ENCODE measurements around the gene RPL12.

DNA sequence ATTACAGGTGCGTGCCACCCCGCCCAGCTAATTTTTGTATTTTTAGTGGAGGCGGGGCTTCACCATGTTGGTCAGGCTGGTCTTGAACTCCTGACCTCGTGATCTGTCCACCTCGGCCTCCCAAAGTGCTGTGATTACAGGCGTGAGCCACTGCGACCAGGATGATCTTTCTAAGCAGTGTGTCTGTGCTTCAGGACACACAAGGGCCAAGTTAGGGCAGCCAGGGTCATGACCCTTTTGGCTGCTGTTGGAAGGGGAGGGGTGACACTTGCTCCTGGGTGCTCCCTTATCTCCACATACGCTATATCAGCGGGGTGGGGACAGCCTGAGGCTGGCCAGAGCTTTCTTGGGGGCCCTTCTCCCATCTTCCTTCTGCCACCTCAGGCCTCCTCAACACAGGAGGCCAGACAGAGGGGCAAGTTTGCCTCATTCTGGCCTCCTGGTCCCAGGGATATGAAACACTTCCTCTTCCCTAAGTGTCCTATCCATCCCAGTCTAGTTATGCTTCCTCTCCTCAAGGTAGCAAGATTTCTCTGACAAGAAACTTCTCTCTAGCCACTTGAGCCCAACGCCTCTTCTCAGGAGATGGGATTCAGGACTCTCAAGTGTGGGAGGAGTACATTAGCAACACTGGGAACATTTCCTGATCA, 28.9 kb downstream of the RPL12 start:
- TF ChIP-seq, protein P1, sequence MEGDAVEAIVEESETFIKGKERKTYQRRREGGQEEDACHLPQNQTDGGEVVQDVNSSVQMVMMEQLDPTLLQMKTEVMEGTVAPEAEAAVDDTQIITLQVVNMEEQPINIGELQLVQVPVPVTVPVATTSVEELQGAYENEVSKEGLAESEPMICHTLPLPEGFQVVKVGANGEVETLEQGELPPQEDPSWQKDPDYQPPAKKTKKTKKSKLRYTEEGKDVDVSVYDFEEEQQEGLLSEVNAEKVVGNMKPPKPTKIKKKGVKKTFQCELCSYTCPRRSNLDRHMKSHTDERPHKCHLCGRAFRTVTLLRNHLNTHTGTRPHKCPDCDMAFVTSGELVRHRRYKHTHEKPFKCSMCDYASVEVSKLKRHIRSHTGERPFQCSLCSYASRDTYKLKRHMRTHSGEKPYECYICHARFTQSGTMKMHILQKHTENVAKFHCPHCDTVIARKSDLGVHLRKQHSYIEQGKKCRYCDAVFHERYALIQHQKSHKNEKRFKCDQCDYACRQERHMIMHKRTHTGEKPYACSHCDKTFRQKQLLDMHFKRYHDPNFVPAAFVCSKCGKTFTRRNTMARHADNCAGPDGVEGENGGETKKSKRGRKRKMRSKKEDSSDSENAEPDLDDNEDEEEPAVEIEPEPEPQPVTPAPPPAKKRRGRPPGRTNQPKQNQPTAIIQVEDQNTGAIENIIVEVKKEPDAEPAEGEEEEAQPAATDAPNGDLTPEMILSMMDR (IDR thresholded peaks at IDR 0.05), result no peak
- no peak for TF ChIP-seq EZH2 (IDR thresholded peaks at IDR 0.05; ENCODE audit: borderline replicate concordance, insufficient read depth, low read depth, low read length, poor library complexity, severe bottlenecking)
